ENCODE measurements around the gene NEUROD1. TPM values are rescaled to one million over a fixed set of nuclear protein-coding genes. Genes with fewer than 3 reads are reported as not detected.

The NEUROD1 gene
- total and polyA plus RNA-seq, 2 donors: not detected

- 70% methylated on average over 2 of the region's 2 CpGs for WGBS
- Histone ChIP-seq H3K4me3 (ENCODE audit: low read depth, low read length) (no peak overlapping the region), H3K27ac (ENCODE audit: low read depth) (no peak overlapping the region), H3K4me1 (ENCODE audit: insufficient read depth) (no peaks in the 10 kb centered on the region), H3K36me3 (ENCODE audit: insufficient read depth) (no peaks in the 10 kb centered on the region)
- no peak for DNase-seq (ENCODE audit: extremely low spot score)
Measured at GRCh38 chr2:181673173-181673572, 7.1 kb downstream of the NEUROD1 start.

GRCh38 chr2:181672255-181673008 is 7.9 kb downstream of the NEUROD1 start:
- Histone ChIP-seq H3K4me1 (ENCODE audit: insufficient read depth) (no peaks in the 10 kb centered on the region), H3K4me3 (ENCODE audit: low read depth, low read length) (no peak overlapping the region), H3K36me3 (ENCODE audit: insufficient read depth) (no peaks in the 10 kb centered on the region), H3K27ac (ENCODE audit: low read depth) (no peak overlapping the region)
- DNase-seq (ENCODE audit: extremely low spot score): no peak

- DNase-seq (ENCODE audit: extremely low spot score): no peak
- WGBS: 41% methylated on average over 1 of the region's 1 CpG
Measured at GRCh38 chr2:181670632-181671031, 9.7 kb downstream of the NEUROD1 start.

GRCh38 chr2:181667234-181667633 is 13.1 kb downstream of the NEUROD1 start:
- H3K4me1 ChIP-seq (ENCODE audit: insufficient read depth): no peaks in the 10 kb centered on the region
- no peak for DNase-seq (ENCODE audit: extremely low spot score)
- H3K4me3 ChIP-seq (ENCODE audit: low read depth, low read length): no peak overlapping the region
- H3K27ac ChIP-seq (ENCODE audit: low read depth): no peak overlapping the region
- WGBS: 70% methylated on average over 1 of the region's 1 CpG
- no peaks in the 10 kb centered on the region for H3K36me3 ChIP-seq (ENCODE audit: insufficient read depth)

More at GRCh38 chr2:181670632-181671031, 9.7 kb downstream of the NEUROD1 start:
- Histone ChIP-seq H3K4me3 (ENCODE audit: low read depth, low read length) (no peak overlapping the region), H3K36me3 (ENCODE audit: insufficient read depth) (no peaks in the 10 kb centered on the region), H3K27ac (ENCODE audit: low read depth) (no peak overlapping the region), H3K4me1 (ENCODE audit: insufficient read depth) (no peaks in the 10 kb centered on the region)

GRCh38 chr2:181662287-181662686 is 18.0 kb downstream of the NEUROD1 start:
- Histone ChIP-seq H3K27ac (ENCODE audit: low read depth) (no peak overlapping the region), H3K4me3 (ENCODE audit: low read depth, low read length) (no peak overlapping the region), H3K4me1 (ENCODE audit: insufficient read depth) (no peaks in the 10 kb centered on the region), H3K36me3 (ENCODE audit: insufficient read depth) (no peaks in the 10 kb centered on the region)
- no peak for DNase-seq (ENCODE audit: extremely low spot score)
- 91% methylated on average over 2 of the region's 2 CpGs for WGBS

GRCh38 chr2:181660181-181660580 is 20.1 kb downstream of the NEUROD1 start:
- DNase-seq (ENCODE audit: extremely low spot score): no peak
- Histone ChIP-seq H3K36me3 (ENCODE audit: insufficient read depth) (no peaks in the 10 kb centered on the region), H3K4me3 (ENCODE audit: low read depth, low read length) (no peak overlapping the region), H3K4me1 (ENCODE audit: insufficient read depth) (no peaks in the 10 kb centered on the region), H3K27ac (ENCODE audit: low read depth) (no peak overlapping the region)
- 46% methylated on average over 3 of the region's 3 CpGs for WGBS

GRCh38 chr2:181658444-181658843 is 21.9 kb downstream of the NEUROD1 start:
- no peak for DNase-seq (ENCODE audit: extremely low spot score)
- H3K36me3 ChIP-seq (ENCODE audit: insufficient read depth): no peaks in the 10 kb centered on the region
- no peak overlapping the region for H3K27ac ChIP-seq (ENCODE audit: low read depth)
- no peaks in the 10 kb centered on the region for H3K4me1 ChIP-seq (ENCODE audit: insufficient read depth)
- 59% methylated on average over 4 of the region's 4 CpGs for WGBS
- H3K4me3 ChIP-seq (ENCODE audit: low read depth, low read length): no peak overlapping the region

GRCh38 chr2:181657379-181657778 is 22.9 kb downstream of the NEUROD1 start:
- WGBS: 65% methylated on average over 4 of the region's 4 CpGs
- no peaks in the 10 kb centered on the region for H3K36me3 ChIP-seq (ENCODE audit: insufficient read depth)
- no peak overlapping the region for H3K27ac ChIP-seq (ENCODE audit: low read depth)
- no peaks in the 10 kb centered on the region for H3K4me1 ChIP-seq (ENCODE audit: insufficient read depth)
- H3K4me3 ChIP-seq (ENCODE audit: low read depth, low read length): no peak overlapping the region
- no peak for DNase-seq (ENCODE audit: extremely low spot score)

- H3K27ac ChIP-seq (ENCODE audit: low read depth): no peak within 1 kb of the TSS
- no peaks in the 10 kb centered on the region for H3K4me1 ChIP-seq (ENCODE audit: insufficient read depth)
- H3K4me3 ChIP-seq (ENCODE audit: low read depth, low read length): peak within 1 kb of the TSS; percentile 43
- no peaks in the 10 kb centered on the region for H3K36me3 ChIP-seq (ENCODE audit: insufficient read depth)
- no peak for DNase-seq (ENCODE audit: extremely low spot score)
- 2% methylated on average over 69 of the region's 70 CpGs for WGBS
Measured at GRCh38 chr2:181656450-181657291, 23.6 kb downstream of the NEUROD1 start, which contains the start of gene CERKL. Gene CERKL, minus strand, starts transcription at chr2:181657105. Its CDS starts 99 bp downstream, at chr2:181657006.

- H3K4me1 ChIP-seq (ENCODE audit: insufficient read depth): no peaks in the 10 kb centered on the region
- H3K4me3 ChIP-seq (ENCODE audit: low read depth, low read length): no peak overlapping the region
- H3K27ac ChIP-seq (ENCODE audit: low read depth): no peak overlapping the region
- no peaks in the 10 kb centered on the region for H3K36me3 ChIP-seq (ENCODE audit: insufficient read depth)
- WGBS: 52% methylated on average over 7 of the region's 7 CpGs
- no peak for DNase-seq (ENCODE audit: extremely low spot score)
Measured at GRCh38 chr2:181655519-181655918, 24.8 kb downstream of the NEUROD1 start.

- WGBS: 83% methylated on average over 4 of the region's 4 CpGs
- Histone ChIP-seq H3K27ac (ENCODE audit: low read depth) (no peak overlapping the region), H3K36me3 (ENCODE audit: insufficient read depth) (no peaks in the 10 kb centered on the region), H3K4me3 (ENCODE audit: low read depth, low read length) (no peak overlapping the region), H3K4me1 (ENCODE audit: insufficient read depth) (no peaks in the 10 kb centered on the region)
- no peak for DNase-seq (ENCODE audit: extremely low spot score)
Measured at GRCh38 chr2:181649436-181649979, 30.8 kb downstream of the NEUROD1 start.

GRCh38 chr2:181648478-181649155 is 31.7 kb downstream of the NEUROD1 start:
- no peak for DNase-seq (ENCODE audit: extremely low spot score)
- H3K36me3 ChIP-seq (ENCODE audit: insufficient read depth): no peaks in the 10 kb centered on the region
- H3K27ac ChIP-seq (ENCODE audit: low read depth): no peak overlapping the region
- 85% methylated on average over 2 of the region's 2 CpGs for WGBS
- H3K4me1 ChIP-seq (ENCODE audit: insufficient read depth): no peaks in the 10 kb centered on the region
- H3K4me3 ChIP-seq (ENCODE audit: low read depth, low read length): no peak overlapping the region

GRCh38 chr2:181646415-181646987 is 33.8 kb downstream of the NEUROD1 start:
- H3K4me3 ChIP-seq (ENCODE audit: low read depth, low read length): no peak overlapping the region
- WGBS: 80% methylated on average over 1 of the region's 1 CpG

More at GRCh38 chr2:181646415-181646987, 33.8 kb downstream of the NEUROD1 start:
- no peaks in the 10 kb centered on the region for H3K4me1 ChIP-seq (ENCODE audit: insufficient read depth)
- no peaks in the 10 kb centered on the region for H3K36me3 ChIP-seq (ENCODE audit: insufficient read depth)
- DNase-seq (ENCODE audit: extremely low spot score): no peak
- no peak overlapping the region for H3K27ac ChIP-seq (ENCODE audit: low read depth)

All from urinary bladder (tissue), 4 donors.